HG03025 (cell line): ENCODE measurements around the gene MYLK3.
"Not testable (repeated sequence)": the region's sequence is repeated elsewhere in the genome, so short reads cannot be mapped to it uniquely, and the experiment has no call there.

ENCODE experiments used
- ATAC-seq: cut with Tn5 transposase; IDR thresholded peaks from one replicate; pipeline ENCODE4 v1.9.1; 2021; ENCODE audit warnings: mild to moderate bottlenecking, moderate library complexity; ENCODE audit not compliant: unreplicated experiment, low FRiP score

The MYLK3 gene

GRCh38 chr16:46747777-46748651 lies at the start of gene MYLK3:
TSS of gene MYLK3 (minus strand) at chr16:46748344. CDS start at chr16:46748193, 151 bp downstream.
- ATAC-seq: no peak

GRCh38 chr16:46797501-46797900 lies 49.4 kb upstream of the MYLK3 start:
- ATAC-seq: no peak

GRCh38 chr16:46796764-46797269 lies 48.7 kb upstream of the MYLK3 start:
- ATAC-seq: no peak

GRCh38 chr16:46793841-46794240 lies 45.7 kb upstream of the MYLK3 start:
- ATAC-seq: no peak

- no peak for ATAC-seq
These were observed 42.6 kb upstream of the MYLK3 start for GRCh38 chr16:46790599-46791270.

GRCh38 chr16:46789499-46790414 lies 41.6 kb upstream of the MYLK3 start:
- peak; percentile 75 for ATAC-seq

- no peak for ATAC-seq
These were observed 40.8 kb upstream of the MYLK3 start for GRCh38 chr16:46788891-46789474.

- no peak for ATAC-seq
These were observed 39.8 kb upstream of the MYLK3 start for GRCh38 chr16:46787909-46788308.

- ATAC-seq: no peak
These were observed 37.1 kb upstream of the MYLK3 start for GRCh38 chr16:46785076-46785845.

GRCh38 chr16:46784569-46784968 lies 36.4 kb upstream of the MYLK3 start:
- not testable (repeated sequence) for ATAC-seq

GRCh38 chr16:46783800-46784199 lies 35.7 kb upstream of the MYLK3 start:
- no peak for ATAC-seq

- ATAC-seq: no peak
These were observed 34.2 kb upstream of the MYLK3 start for GRCh38 chr16:46782320-46782719.

- ATAC-seq: no peak
These were observed 29.7 kb upstream of the MYLK3 start for GRCh38 chr16:46777804-46778203.

GRCh38 chr16:46775214-46775613 lies 27.1 kb upstream of the MYLK3 start:
- ATAC-seq: peak; percentile 16

- ATAC-seq: peak; percentile 71
These were observed 26.6 kb upstream of the MYLK3 start for GRCh38 chr16:46774743-46775177.

- no peak for ATAC-seq
These were observed 24.3 kb upstream of the MYLK3 start for GRCh38 chr16:46772463-46772862.

- no peak for ATAC-seq
These were observed 20.7 kb upstream of the MYLK3 start for GRCh38 chr16:46768809-46769208.

- no peak for ATAC-seq
These were observed 16.9 kb upstream of the MYLK3 start for GRCh38 chr16:46765050-46765449.

- ATAC-seq: no peak
These were observed 15.0 kb upstream of the MYLK3 start for GRCh38 chr16:46763147-46763546.
